HepG2 (cell line): ENCODE data around the gene MMP27. TPM values are rescaled to one million over a fixed set of nuclear protein-coding genes. Genes with fewer than 3 reads are reported as not detected.

Experiments
- ATAC-seq: fragments of 200-7000 bp; cut with Tn5 transposase; 3 replicates; pipeline ENCODE4 v1.9.1; 2020; ENCODE audit warnings: mild to moderate bottlenecking, moderate library complexity
- BruUV-seq: library from RNA; stranded (reverse); fragments of 400-500 nt; replicated peaks from 2 replicates; lab custom pipeline; 2021; lab: Mats Ljungman, UMichigan
- CTCF ChIA-PET: fragments of 300-600 bp; formaldehyde crosslinking; extraction: SDS; loops from one replicate; lab custom pipeline; 2021; ENCODE audit warnings: low total read pairs, inconsistent platforms, low intra/inter-chr PET ratio; lab: Yijun Ruan, JAX
- POLR2A ChIA-PET: fragments of 350-600 bp; sonication (Branson Sonifier 250); formaldehyde crosslinking; loops from one replicate; lab custom pipeline; 2020; ENCODE audit warnings: antibody characterized with exemption, inconsistent platforms; lab: Yijun Ruan, JAX
- DNase-seq: peaks from one replicate; pipeline ENCODE4 v3.0.0-alpha.2; 2015; ENCODE audit warnings: low spot score
- FAIRE-seq: peaks from 3 replicates; lab custom pipeline; 2011; peaks lifted over from hg19 to GRCh38; lab: Jason Lieb, UNC
- H2AFZ ChIP-seq: one replicate; pipeline ENCODE4 v1.6.1; 2011; ENCODE audit warnings: low read length, inconsistent platforms
- H3K27ac ChIP-seq: fragments of 300-600 bp; 3 replicates; pipeline ENCODE4 v1.8.0; 2011; ENCODE audit warnings: mixed run types, mild to moderate bottlenecking, mixed read lengths, low read length, inconsistent platforms; ENCODE audit not compliant: insufficient read depth; ENCODE audit errors: extremely low read length
- H3K27me3 ChIP-seq, 2 experiments: fragments of 200-600 bp in 1 of 2; 2 replicates in 1 of 2; 3 replicates in 1 of 2; pipeline versions ENCODE4 v1.6.0 to v1.8.0; 2011; ENCODE audit warnings: low read length in 2 of 2, mild to moderate bottlenecking in 2 of 2, moderate library complexity in 2 of 2, inconsistent platforms in 1 of 2; ENCODE audit not compliant: insufficient read depth in 2 of 2, control insufficient read depth in 1 of 2
- H3K36me3 ChIP-seq, 2 experiments: fragments of 200-600 bp in 1 of 2; replicated peaks in 1 of 2; 2 replicates in 1 of 2; 3 replicates in 1 of 2; pipeline versions ENCODE4 v1.5.1 to v1.8.0; 2011; ENCODE audit warnings: low read length in 2 of 2, inconsistent platforms in 1 of 2; ENCODE audit not compliant: insufficient read depth in 2 of 2, control insufficient read depth in 1 of 2
- H3K4me1 ChIP-seq: 2 replicates; pipeline ENCODE4 v1.5.1; 2012; ENCODE audit warnings: low read length, inconsistent platforms; ENCODE audit not compliant: insufficient read depth
- H3K4me2 ChIP-seq: 2 replicates; pipeline ENCODE4 v1.6.0; 2011; ENCODE audit warnings: low read depth, low read length, inconsistent platforms
- H3K4me3 ChIP-seq, 3 experiments: fragments of 200-600 bp in 1 of 3; sonication (generic), shearing (Covaris generic) in 1 of 3; replicated peaks in 1 of 3; 2 replicates each; pipeline ENCODE4 v1.5.1; 2011 to 2016; ENCODE audit warnings: low read length in 3 of 3, inconsistent platforms in 2 of 3, low read depth in 2 of 3, mild to moderate bottlenecking in 2 of 3, control low read depth in 1 of 3, mixed read lengths in 1 of 3; ENCODE audit not compliant: insufficient read depth in 1 of 3
- H3K79me2 ChIP-seq: one replicate; pipeline ENCODE4 v1.6.1; 2011; ENCODE audit warnings: low read length, inconsistent platforms; ENCODE audit not compliant: insufficient read depth
- H3K9ac ChIP-seq: 2 replicates; pipeline ENCODE4 v1.6.0; 2011; ENCODE audit warnings: mild to moderate bottlenecking, low read depth, low read length, inconsistent platforms; ENCODE audit not compliant: insufficient read depth
- H3K9me3 ChIP-seq: 2 replicates; pipeline ENCODE4 v1.5.1; 2012; ENCODE audit warnings: mild to moderate bottlenecking, low read length
- H4K20me1 ChIP-seq: 2 replicates; pipeline ENCODE4 v1.6.0; 2011; ENCODE audit warnings: inconsistent platforms, mild to moderate bottlenecking, low read length, moderate library complexity; ENCODE audit not compliant: insufficient read depth
- JUN ChIP-seq: sonication (generic); formaldehyde crosslinking; IDR thresholded peaks from 2 replicates; pipeline ENCODE4 v1.4.0; 2020; ENCODE audit warnings: mild to moderate bottlenecking, missing genetic modification reagents
- JUND ChIP-seq: sonication (generic); formaldehyde crosslinking; IDR thresholded peaks from 2 replicates; pipeline ENCODE4 v1.8.0; 2022; ENCODE audit warnings: mild to moderate bottlenecking, missing genetic modification reagents
- MAFK ChIP-seq, 2 experiments: IDR thresholded peaks in 1 of 2; conservative IDR thresholded peaks in 1 of 2; 2 replicates each; pipeline ENCODE4 v1.6.1; 2011; ENCODE audit warnings: improper control_type of control experiment in 2 of 2, low read length in 2 of 2
- MBNL3 ChIP-seq: fragments of 250-450 bp; sonication (Bioruptor Pico); conservative IDR thresholded peaks from 2 replicates; pipeline ENCODE4 v1.8.0; 2022; ENCODE audit warnings: mild to moderate bottlenecking, inconsistent platforms
- MIER3 ChIP-seq: IDR thresholded peaks from 2 replicates; pipeline ENCODE4 v1.6.1; 2016; ENCODE audit warnings: missing compliant biosample characterization, borderline replicate concordance
- SKI ChIP-seq: fragments of 450-650 bp; IDR thresholded peaks from one replicate; pipeline ENCODE4 v1.6.1; 2018; ENCODE audit warnings: mild to moderate bottlenecking; ENCODE audit not compliant: partially characterized antibody
- ZBTB49 ChIP-seq: sonication (generic); formaldehyde crosslinking; IDR thresholded peaks from 2 replicates; pipeline ENCODE4 v1.4.0; 2020; ENCODE audit warnings: missing genetic modification reagents, borderline replicate concordance
- ZNF367 ChIP-seq: sonication (generic); formaldehyde crosslinking; IDR thresholded peaks from 2 replicates; pipeline ENCODE4 v1.4.0; 2020; ENCODE audit warnings: missing genetic modification reagents, borderline replicate concordance
- ZNF773 ChIP-seq: sonication (generic); formaldehyde crosslinking; IDR thresholded peaks from 2 replicates; pipeline ENCODE4 v1.4.0; 2020; ENCODE audit warnings: missing genetic modification reagents, borderline replicate concordance
- ZSCAN5A ChIP-seq: sonication (generic); formaldehyde crosslinking; IDR thresholded peaks from 2 replicates; pipeline ENCODE4 v1.8.0; 2022; ENCODE audit warnings: mild to moderate bottlenecking, missing genetic modification reagents, borderline replicate concordance
- in situ Hi-C: cut with HindIII; loops from 2 replicates; pipeline ENCODE4 v1.10.0; 2017; ENCODE audit warnings: low pct_unique_long_range_greater_than_20kb; ENCODE audit not compliant: extremely low pct_ligation_motif_present
- intact Hi-C: fragments of 100-400 bp; cut with micrococcal nuclease; formaldehyde crosslinking; loops from one replicate; pipeline ENCODE4 v1.10.0; 2022; ENCODE audit not compliant: unreplicated experiment
- polyA plus RNA-seq, 8 experiments: library from polyadenylated mRNA; depleted of rRNA in 3 of 8; stranded (reverse) in 7 of 8; unstranded in 1 of 8; fragments of >200 nt; fragmentation: Illumina TruSeq in 4 of 8; extraction: Trizol in 4 of 8; gene quantifications; 2 replicates each; pipeline versions ENCODE4 v1.2.1 to v1.2.3, GENCODE V29; 2011 to 2016; ENCODE audit warnings: low read depth in 4 of 8, missing spikeins in 1 of 8, mixed read lengths in 1 of 8; ENCODE audit not compliant: insufficient read depth in 1 of 8
- total RNA-seq, 5 experiments: library from RNA; depleted of rRNA; stranded (reverse); fragments of >200 nt; fragmentation: Illumina TruSeq; extraction: Trizol; gene quantifications; 2 replicates each; pipeline ENCODE4 v1.2.3, GENCODE V29; 2016; ENCODE audit warnings: low read depth in 1 of 5

MMP27 gene
- total and polyA plus RNA-seq, 2 of the 13 experiments (the other 11 are each of a cell fraction or from before 2014, with no cell fraction given), result not detected

DNA sequence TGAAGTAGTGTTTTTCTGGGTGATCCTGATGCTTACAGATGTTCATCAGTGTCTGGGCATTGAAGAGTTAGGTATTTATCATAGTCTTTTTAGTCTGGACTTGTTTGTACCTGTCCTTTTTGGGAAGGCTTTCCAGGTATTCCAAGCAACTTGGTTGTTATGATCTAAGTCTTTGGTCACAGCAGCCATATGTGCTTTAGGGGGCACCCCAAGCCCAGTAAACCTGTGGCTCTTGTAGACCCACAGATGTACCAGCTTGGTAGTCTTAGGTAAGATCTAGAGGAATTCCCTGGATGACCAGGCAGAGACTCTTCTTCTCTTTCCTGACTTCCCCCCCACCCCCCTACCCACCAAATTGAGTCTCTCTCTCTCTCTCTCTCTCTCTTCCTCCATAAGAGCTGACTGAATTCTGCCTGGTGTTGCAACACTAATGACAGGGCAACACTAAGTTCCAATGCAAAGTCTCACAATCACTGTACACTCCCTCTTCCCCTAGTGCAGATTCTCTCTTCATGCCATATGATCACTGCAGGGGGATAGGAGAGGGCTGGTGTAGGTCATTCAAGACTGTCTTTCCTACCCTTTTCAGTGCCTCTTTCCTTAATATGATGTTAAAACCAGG lies 43.6 kb upstream of the MMP27 start:
- FAIRE-seq (no peak), DNase-seq (no peak), ATAC-seq (no peak)
- Histone ChIP-seq H3K27me3 (no peaks in the 10 kb centered on the region; a peak in 1 of 5 replicates), H3K9me3 (no peaks in the 10 kb centered on the region), H3K27ac (no peak overlapping the region), H2AFZ (no peak overlapping the region), H4K20me1 (no peaks in the 10 kb centered on the region), H3K9ac (no peak overlapping the region), H3K4me1 (no peaks in the 10 kb centered on the region), H3K4me3 (no peak overlapping the region)
- POLR2A ChIA-PET, result no interaction called here
- CTCF ChIA-PET, result no interaction called here
- intact Hi-C loops (no loop called here), in situ Hi-C loops (loop anchor here (25.0 kb wide), 1 partner anchor 188 kb away; no protein-coding TSS in a partner anchor)
- TF ChIP-seq JUN (CRISPR knock-in tag) (no peak), MIER3 (CRISPR knock-in tag) (no peak), MBNL3 (CRISPR knock-in tag) (no peak), ZNF367 (CRISPR knock-in tag) (no peak), SKI (no peak), ZBTB49 (CRISPR knock-in tag) (no peak), ZSCAN5A (CRISPR knock-in tag) (no peak), JUND (no peak), ZNF773 (no peak), MAFK (conservative IDR thresholded peaks at IDR 0.05 in 1 of 2, IDR thresholded peaks at IDR 0.05 in 1 of 2; ENCODE audit: low read length in 2 of 2) (no peak)
- TF ChIP-seq, all 625 proteins: peak for 0
- BruUV-seq, result no TSS peak
- H3K4me2 ChIP-seq, result no peak overlapping the region
- no peaks in the 10 kb centered on the region for H3K79me2 ChIP-seq
- H3K36me3 ChIP-seq, result no peaks in the 10 kb centered on the region
